Stimulated activated CD4-positive, alpha-beta T cell treated with anti-CD3 and anti-CD28 coated beads, Interleukin-4, amount 100 ng/mL, for 24 hours (primary cell): ENCODE measurements around the gene MCAT.

Experiments
- DNase-seq: peaks from one replicate; pipeline ENCODE4 v3.0.0-alpha.2; 2020

Gene MCAT, protein sequence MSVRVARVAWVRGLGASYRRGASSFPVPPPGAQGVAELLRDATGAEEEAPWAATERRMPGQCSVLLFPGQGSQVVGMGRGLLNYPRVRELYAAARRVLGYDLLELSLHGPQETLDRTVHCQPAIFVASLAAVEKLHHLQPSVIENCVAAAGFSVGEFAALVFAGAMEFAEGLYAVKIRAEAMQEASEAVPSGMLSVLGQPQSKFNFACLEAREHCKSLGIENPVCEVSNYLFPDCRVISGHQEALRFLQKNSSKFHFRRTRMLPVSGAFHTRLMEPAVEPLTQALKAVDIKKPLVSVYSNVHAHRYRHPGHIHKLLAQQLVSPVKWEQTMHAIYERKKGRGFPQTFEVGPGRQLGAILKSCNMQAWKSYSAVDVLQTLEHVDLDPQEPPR

DNA sequence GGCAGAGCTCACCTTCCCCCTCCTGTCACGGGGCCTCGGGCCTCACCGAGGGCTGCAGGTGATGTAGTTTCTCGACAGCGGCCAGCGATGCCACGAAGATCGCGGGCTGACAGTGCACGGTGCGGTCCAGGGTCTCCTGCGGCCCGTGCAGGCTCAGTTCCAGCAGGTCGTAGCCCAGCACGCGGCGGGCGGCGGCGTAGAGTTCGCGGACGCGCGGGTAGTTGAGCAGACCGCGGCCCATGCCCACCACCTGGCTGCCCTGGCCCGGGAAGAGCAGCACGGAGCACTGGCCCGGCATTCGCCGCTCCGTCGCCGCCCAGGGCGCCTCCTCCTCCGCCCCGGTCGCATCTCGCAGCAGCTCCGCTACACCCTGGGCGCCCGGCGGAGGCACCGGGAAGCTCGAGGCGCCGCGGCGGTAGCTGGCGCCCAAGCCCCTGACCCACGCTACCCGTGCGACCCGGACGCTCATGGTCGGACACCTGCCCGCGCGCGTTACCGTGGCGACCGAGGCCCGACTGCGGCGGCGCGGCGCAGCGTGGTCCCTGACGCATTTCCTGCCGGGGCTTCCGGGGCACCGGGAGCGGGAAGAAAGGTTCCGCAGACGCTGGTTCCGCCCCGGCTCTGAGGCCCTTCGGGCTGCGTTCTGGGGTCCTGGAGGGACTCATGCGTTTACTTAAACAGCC lies at the start of gene MCAT:
Gene MCAT (minus strand): TSS at position 519 of the 683 bp plus-strand sequence. CDS start 50 bp downstream, at position 469.
- peak; percentile 84 for DNase-seq

DNA sequence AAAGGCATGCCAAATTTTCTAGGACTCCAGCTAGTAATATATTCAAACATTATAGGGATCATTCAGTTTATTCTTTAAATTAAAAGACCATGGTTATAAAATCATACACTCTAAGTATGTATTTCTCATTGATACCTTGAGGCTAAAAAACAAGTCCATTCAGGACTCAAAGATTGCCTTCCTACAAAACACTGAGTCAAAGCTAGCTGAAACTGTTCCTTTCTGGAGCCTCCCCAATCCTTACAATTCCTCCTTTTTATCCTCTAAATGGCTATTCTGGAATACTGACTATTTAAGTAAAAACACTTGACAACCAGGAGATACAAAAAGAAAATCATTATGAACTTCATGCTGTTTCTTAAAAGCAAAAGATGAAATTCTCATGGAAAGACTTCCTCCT lies 48.6 kb upstream of the MCAT start:
- no peak for DNase-seq

DNA sequence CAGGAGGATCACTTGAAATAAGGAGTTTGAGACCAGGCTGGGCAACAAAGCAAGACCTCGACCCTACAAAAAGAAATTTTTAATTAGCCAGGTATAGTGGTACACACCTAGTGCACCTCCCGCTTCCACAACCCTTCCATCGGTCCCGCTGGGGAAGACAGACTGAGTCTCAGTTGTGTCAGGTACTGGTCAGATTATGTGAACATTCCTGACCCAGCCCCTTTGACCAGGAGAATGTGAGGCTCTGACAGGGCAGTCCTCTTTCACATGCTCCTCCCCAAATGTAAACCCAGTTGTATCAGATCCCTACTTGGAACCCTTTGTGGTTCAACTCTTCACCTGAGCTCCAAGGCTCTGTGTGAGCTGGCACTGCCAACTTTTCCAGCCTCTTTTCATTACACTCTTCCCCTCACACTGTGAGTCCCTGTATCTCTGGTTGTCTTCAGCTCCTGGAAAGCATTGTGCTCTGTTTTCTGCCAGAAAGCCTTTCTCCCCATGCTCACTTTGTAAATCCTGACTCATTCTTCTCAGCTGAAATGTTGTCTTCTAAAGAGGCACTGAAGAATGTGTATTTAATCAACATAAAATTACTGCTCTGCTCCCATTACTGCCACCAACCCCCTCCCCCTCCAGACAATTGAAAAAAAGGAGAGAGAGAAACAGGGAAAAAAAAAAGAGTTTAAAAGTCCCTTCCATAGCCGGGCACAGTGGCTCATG lies 45.8 kb upstream of the MCAT start:
- no peak for DNase-seq

DNA sequence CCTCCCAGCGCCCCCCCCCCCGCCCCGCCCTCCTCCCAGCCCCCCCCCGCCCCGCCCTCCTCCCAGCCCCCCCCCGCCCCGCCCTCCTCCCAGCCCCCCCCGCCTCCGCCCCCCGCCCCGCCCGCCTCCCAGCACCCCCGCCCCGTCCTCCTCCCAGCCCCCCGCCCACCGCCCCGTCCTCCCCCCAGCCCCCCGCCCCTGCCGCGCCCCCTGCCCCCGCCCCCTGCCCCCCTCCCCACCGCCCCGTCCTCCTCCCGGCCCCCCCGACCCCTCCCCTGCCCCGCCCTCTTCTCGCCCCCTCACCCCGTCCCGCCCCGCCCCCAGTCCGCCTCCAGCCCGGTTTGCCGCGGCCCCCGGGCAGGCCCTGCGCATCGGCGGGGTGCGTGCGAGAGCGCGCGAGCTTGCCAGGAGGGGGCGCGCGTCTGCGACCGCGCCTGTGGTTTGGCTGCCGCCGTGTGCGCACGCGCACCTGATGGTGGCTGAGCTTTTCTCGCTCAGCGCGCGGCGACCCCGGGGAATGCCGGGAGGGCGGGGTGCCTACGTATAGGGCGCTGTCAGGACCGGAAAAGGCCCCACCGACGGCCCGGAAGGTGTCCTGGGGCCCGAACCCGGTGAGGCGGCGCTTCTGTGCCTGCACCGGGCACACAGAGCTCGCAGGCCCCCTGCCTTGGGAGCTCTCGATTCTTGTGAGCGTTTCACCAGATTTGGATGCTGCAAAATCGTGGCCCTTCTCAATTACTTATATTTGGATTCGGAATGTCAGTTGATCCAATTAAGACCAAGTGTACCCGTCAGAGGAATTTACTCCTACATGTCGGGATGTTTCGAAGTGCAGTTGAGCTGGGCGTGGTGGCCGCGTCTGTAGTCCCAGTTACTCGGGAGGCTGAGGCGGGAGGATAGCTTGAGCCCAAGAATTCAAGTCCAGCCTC lies 44.2 kb upstream of the MCAT start:
- DNase-seq: peak; percentile 96

DNA sequence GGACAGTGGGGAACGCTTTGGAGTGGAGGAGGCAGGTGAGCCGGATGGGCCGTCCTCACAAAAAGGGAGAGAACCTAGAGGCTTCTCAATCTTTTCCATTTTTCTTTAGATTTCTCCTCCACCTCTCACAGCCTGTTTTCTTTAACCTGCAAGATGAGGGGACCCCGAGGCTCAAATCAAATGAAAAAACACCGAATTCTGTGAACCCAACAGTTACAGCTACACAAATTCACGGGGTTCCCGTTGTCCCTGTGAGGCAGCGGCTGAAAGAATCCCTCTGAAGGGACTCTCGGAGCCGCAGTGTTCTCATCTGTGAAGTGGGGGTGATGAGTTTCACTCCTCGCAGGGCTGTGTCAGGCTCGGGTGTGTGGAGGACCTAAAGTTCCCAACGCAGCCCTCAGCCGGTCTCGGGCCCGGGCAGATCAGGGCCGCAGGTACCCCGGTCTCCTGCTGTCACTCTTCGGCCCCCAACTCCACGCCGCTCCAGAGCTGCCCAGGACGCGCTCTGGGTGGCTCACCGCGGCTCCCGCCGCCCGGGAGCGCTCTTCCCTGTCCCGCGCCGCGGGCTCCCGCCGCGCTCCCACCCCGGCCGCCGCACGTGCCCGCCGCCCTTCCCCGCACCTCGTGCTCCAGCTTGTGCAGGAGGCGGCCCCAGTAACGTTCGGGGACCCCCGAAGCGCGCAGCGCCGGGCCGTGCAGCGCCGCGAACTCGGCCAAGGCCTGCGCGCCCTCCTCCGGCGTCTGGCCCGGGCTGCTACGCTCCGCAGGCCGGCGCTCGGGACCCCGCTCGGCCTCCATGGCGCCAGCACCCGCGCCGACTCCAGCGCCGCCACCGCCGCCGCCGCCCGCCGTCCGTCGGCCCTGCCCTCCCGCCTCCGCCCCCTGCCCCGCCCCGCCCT lies 43.3 kb upstream of the MCAT start, which contains the start of gene TTLL12:
Gene TTLL12 (minus strand): TSS at position 863 of the 899 bp plus-strand sequence. CDS start 65 bp downstream, at position 798.
- peak; percentile 58 for DNase-seq

DNA sequence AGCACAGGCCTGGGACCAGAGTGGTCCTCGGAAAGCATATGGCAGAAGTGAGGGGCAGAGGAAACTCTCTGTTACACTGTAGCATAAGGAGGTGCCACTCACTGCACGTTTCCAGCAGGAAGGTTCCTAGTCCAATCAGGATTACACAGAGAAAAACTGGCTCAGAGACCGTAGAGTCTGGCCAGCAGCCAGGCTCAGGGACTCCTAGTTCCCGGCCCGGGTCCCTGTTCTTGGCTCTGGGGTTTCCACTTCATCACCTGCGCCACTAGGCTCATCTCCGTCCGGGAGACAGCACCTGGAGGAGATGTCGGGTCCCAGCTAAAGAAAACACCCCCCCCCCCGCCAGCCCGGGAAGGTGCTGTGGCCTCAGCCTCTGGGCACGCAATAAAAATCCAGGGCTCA lies 42.7 kb upstream of the MCAT start:
- DNase-seq: no peak

DNA sequence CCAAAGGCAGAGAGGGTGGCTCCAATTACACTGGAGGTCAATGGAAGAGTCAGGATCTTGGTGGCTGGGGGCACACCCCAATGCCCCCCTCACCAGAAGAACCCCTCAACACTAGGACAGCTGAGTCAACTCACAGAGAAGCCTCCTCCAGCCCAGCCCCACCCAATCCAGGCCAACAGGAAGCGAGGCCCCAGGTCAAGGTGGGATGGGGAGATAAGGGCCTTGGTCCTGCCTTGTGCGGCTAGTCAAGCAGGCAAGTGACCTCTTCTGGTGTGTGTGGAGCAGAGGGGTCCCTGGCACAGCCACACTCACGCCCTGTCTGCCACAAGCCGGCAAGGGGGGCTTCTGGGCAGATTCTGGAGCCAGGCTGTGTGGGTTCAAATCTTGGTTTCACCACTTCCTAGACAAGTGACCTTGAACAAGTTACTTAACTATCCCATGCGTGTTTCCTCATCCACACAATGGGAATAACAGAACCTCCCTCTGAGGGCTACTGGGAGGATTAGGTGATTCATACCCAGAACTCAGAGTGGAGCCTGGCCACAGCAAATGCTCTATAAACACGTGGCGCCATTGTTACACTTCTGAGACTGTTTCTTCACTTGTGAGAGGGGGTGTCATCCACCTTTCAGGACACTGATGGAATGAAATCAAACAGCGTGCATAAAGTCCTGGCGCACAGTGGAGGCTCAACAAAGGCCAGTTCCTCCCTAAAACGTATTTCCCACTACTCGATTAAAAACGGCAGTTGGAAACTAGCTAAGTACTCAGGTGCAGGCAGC lies 40.5 kb upstream of the MCAT start:
- no peak for DNase-seq

DNA sequence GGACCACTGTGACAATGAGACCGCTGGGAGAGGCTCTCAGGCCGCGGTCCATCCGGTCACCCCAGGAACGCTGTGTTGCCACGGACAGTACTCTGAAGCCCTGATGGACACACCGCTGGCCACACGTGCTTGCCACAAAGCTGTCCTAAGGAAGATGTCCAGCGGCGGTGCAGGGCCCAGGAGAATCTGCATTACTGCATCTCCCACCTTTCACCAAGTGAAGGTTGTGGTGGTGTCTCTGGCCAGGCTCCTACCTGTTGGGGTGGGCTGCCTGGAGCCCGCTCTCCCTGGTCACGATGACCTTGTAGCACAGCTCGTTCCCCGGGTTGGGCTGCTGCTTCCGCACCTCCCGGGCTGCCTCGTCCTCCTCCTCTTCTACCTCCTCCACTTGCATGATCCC lies 39.5 kb upstream of the MCAT start:
- DNase-seq: no peak

DNA sequence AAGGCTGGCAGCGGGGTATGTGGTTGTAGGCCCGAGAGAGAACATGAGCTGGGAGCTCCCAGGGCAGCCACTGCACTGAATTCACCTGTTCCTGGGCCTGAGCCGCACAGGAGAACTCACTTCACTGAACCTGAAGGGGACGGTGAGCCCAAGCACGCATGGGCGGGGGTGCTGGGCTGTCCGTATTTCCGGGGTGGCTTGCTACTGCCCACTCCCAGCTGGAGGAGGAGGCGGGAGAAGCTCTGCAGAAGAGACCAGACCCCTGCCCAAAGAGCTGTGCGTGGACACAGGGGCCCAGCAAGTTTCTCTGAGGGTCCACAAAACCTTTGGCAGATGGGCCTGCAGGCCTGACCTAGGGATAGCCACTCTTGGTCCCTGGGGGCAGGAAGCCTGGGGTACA lies 38.9 kb upstream of the MCAT start:
- no peak for DNase-seq

DNA sequence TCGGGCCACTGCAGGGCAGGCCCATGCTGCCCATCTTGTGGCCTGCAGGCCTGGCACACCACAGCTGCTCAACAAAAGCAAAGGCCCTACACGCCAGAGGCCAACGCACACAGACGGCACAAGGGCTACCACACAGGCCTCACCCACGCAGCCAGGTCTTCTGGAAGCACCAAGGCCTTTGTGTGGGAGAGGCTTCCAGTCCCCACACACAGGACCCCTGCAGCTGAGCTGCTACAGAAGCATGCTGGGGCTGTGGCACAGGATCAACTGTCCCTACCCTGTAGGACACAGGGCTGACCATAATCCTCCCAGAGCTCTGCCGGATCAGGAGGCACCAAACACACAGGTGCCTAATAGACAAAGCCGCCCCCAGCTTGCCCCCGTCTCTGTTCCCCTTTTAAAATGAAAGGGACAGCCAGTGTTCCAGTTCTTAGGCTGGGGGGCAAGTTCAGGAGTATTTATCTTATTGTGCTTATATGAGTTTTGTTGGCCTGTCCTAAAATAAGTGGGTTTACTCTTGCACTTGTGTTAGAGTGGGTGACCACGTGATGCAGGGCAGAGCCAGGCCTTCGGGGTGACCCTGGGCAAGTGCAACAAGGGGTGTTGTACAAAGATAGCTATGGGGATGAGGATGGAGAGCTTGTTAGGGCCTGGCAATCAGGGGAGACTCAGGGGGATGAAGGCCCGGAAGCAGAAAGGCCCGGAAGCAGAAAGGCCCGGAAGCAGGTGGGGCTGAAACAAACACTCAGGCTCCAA lies 38.3 kb upstream of the MCAT start:
- DNase-seq: no peak

DNA sequence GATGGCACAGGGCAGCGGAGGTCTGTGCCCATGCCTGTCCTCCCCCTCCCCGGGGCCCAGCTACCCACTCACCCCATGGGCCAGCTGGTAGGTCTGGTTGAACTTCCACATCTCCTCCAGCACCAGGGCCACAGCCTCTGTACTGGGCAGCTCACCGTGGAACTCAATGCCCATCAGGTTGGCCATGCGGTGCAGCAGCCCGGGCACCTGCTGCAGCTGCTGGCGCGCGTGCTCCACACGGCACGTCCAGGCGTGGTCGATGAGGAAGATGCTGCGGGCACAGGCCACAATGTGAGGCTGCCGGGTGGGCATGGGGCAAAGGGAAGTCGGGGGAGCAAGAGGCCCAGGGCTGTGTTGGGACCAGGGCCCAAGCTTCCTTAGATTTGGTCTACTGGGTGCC lies 37.5 kb upstream of the MCAT start:
- no peak for DNase-seq

DNA sequence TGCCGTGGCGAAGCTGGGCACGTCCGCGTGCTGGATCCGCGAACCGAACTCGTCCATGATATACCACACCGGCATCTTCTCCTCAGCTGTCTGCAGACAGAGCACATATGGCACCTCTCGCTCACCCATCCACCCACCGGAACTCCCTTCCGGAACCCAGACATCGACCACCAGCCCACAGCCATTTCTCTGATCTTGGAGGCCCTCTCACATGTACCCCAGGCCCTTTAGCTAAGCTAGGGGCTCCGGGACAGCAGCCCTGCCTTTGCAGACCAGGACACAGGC lies 36.7 kb upstream of the MCAT start:
- DNase-seq: no peak

DNA sequence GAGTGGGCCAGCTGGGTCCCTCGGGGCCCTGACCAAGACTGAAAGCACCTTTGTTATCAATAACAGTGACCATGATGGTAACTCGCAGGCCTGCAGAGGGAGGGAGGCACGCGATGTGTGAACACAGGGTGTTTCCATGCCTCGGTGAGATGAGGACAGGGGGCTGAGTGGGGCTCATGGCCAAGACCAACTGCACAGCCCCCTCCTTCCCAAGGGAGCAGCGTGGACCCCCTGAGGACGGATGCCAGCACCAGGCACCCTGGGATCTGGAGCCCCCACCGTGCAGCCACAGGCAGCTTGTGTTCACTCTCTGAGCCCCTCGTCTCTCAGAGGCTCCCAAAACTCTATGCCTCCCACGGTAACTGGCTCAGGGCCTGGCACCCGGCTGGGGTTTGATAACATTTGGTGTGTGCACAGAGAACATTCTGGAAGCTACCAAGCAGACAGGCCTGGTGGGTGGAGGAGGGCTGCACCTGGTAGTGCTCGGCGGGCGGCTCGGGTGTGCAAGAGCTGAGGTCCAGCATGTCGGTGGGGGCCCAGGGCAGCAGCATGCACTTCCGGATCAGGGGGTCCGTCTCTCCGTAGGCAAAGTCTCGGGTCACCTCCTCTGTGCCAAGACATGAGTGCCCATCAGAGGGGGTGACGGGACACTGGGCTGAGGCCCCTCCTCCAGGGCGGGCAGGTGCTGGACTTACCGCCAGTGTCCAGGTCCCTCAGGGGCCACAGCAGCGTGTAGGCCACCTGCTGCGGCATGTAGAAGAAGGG lies 36.1 kb upstream of the MCAT start:
- no peak for DNase-seq

DNA sequence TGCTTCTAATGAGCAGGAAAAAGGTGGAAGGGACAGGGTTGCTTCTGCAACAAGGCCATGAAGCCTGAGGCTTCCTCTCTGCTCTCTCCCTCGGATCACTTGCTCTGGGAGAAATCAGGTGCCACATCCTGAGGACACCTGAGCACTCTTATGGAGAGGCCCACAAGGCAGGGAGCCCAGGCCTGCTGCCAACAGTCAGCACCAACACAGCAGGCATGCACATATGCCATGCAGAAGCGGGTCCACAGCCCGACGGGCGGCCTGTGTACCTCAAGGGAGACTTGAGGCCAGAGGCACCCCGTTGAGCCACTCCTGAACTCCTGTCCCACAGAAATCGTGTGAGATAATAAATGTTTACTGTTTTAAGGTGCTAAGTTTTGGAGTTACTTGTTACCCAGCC lies 34.3 kb upstream of the MCAT start:
- DNase-seq: no peak

DNA sequence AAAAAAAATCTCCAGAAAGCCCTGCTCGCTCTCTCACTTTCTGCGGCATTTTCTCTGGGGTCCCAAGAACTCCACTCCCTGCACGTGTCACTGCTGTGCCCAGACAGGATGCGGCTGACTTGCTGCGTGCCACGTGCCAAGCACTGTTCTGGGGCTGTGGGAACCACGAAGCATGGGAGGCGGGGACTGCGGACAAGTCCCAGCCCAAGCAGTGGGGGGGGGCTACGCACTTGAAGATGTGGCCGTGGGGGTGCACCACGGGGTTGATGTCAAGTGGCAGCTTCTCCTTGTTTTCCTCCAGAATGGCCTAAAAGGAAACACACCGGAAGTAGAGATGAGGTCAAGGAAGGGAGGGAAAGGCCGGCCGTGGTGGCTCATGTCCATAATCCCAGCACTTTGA lies 32.9 kb upstream of the MCAT start:
- no peak for DNase-seq

DNA sequence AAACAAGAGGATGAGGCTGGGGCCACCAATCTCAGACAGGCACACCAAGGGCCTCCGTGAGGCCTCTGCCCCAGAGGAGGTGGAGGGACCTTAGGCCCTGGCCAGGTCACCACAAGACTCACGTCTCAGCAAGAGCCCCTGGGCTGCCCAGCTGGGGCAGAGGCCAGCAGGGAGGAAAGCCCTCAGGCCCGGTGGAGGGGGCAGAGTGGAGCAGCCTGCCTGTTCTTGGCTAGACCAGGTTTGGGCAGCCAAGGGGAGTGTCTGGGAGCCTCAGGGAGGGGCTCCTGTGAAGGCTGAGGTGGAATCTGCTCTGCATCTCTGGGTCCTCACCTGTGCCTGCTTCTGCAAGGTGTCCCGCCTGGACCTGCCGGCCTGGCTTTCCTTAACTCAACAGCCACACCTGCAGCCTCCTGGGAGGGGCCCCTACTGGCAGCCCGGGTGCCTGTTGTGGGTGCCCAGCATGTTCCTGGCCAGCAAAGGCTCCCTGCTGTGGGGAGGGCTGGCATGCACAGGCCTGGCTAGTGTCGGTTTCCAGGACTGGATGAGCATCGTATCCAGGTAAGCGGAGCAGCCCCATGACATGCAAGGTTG lies 31.8 kb upstream of the MCAT start:
- DNase-seq: no peak

DNA sequence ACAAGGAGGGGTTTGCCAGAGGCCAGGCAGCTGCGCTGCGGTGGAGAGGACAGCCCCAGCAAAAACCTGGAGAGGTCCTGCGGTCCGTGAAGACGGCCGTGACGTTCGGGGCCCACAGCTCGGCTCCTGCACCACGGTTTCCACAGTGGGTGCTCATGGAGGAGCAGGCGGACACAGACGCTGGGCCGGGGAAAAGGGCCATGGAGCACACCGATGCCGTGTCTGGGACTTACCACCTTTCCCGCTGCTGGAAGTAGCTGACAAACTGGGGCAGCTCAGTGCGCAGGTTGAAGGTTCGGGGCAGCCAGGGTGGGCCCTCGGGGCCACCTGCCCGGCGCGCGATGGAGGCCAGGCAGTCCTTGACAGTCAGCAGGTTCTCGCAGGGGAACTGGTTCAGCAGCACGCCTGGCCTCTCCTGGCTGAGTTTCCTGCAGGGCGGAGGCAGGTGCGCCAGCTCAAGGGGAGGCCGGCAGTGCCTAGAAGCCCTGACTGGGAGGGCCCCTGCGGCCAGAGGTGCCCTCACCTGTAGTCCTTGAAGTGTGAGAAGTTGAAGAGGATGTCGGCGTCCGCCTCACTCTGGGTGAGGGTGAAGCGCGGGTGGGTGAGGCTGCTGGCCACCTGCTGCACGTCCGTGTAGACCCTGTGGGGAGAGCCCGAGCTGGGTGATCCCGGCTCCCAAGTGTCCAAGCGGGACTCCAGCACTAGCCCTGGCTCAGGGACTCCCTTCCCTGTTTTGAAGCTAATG lies 30.9 kb upstream of the MCAT start:
- DNase-seq: no peak

DNA sequence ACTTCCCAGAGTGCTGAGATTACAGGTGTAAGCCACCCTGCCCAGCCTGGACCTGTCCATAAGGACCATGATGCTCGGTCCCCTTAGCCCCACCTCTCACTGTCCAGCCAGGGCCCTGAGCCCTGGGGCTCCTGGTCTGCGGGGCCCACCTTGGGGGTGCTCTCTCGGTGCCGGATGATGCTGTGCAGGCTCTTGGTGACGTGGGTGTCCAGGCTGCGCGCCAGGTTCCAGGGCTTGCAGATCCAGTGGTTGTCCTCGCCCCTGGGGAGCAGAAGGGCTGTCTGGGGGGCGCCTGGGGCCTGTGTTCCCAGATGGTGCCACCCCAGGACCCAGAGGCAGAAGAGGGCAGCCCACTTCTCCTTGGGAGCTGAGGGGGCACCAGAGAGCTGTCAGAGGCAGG lies 30.4 kb upstream of the MCAT start:
- DNase-seq: no peak
